ENCODE measurements around the gene POLL.

- no peak for TF ChIP-seq CTCF (IDR thresholded peaks at IDR 0.05; ENCODE audit: insufficient read depth, low read length)
- TF ChIP-seq POLR2AphosphoS5 (IDR thresholded peaks at IDR 0.05; ENCODE audit: low read depth) = no peak
- no peak for TF ChIP-seq REST (IDR thresholded peaks at IDR 0.05; ENCODE audit: insufficient replicate concordance, low read depth)
These were observed 49.6 kb downstream of the POLL start for GRCh38 chr10:101538446-101538845.
